Activated CD4-positive, alpha-beta T cell treated with anti-CD3 and anti-CD28 coated beads, Interleukin-2, Interleukin-4, amounts not matched to agents 100 ng/mL and 50 ng/mL, durations not matched to agents 16 hours and 8 hours (primary cell): ENCODE results near the gene FGFR2.

Experiments
- DNase-seq: peaks from one replicate; pipeline ENCODE4 v3.0.0-alpha.2; 2020; ENCODE audit warnings: low spot score

Gene FGFR2

DNA sequence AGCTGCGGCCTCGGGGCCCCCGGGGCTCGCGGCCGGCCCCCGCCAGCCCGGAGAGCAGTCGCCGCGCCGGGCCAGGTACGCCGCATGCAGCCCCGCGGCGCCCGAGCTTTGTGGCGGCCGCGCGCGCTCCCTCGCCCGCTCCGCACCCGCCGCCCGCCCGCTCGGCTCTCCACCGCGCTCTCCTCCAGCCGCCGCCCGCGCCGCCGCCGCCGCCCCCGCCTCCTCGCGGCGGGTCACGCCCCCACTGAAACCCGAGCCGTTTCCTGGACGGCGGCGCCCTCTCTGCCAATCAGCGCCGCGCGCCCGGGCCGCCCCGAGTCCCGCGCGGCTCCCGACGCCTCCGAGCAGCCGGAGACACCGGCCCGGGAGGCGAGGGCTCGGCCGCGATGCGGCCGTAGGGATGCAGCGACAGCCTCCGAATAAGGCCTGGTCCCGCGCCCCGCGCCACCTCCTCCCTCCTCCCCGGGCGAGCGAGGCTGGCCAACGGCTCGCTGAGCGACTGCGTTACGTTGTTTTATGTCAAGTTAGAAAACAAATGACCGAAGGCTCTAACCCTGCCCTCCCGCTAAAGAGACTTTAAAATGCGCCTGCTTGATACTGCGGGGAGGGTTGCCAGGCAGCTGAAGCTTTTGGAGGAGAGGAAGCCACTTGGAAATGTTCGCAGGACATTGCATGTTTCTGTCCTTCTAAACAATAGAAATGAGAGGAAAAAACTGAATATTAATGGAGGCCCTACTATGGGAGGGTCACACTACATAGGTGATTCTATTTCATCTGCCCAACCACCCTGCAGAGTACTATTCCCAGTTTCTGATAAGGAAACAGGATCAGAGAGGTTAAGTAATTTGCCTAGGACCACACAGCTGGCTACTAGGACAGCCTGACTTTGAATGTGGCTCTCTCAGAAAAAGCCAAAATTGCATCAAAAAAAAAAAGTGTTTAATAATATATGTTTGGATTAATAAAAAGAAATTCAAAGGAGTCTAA, at the start of gene FGFR2:
Gene FGFR2, minus strand, starts transcription at position 182 of the 987 bp plus-strand sequence. CDS start 4,627 bp downstream, outside the sequence.
- peak; percentile 40 for DNase-seq

DNA sequence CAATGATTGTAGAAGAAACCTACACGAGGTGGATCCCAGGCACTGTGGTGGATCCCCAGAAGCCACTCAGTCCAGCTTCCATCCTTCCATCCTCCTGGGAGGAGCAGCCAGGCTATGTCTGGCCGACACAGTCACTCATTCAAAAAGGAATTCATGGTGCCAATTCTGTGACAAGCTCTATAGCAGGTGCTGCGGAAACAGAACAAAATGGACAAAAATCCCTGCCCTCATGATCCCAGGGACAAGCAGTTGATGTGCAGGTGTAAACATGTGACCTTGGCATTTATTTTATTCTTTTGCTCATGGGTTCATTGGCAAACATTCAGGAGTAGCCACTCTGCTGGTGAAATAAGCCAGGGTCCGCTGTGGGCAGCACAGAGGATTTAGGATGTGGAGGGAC, 49.2 kb upstream of the FGFR2 start:
- DNase-seq, result no peak

DNA sequence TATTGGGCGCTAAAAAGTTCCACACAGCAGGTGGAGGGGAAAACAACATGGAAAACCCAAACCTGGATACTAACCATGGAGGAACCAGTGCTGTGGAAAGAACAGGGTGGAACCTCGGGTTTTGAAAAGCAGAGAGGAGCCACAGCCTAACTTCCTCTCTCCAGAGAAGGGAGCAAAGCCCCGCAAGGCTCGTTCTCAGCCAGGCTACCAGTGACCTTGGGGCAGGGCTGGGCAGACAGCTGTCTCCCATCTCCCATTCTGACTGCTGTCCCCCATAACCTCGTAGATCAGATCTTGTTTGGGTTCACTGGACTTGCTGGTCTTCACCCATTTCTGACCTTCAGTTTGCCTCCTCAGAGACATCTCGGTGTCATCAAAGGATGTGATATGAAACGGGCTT, 47.5 kb upstream of the FGFR2 start:
- DNase-seq, result no peak

GRCh38 chr10:121644501-121644900, 46.3 kb upstream of the FGFR2 start:
- no peak for DNase-seq

DNA sequence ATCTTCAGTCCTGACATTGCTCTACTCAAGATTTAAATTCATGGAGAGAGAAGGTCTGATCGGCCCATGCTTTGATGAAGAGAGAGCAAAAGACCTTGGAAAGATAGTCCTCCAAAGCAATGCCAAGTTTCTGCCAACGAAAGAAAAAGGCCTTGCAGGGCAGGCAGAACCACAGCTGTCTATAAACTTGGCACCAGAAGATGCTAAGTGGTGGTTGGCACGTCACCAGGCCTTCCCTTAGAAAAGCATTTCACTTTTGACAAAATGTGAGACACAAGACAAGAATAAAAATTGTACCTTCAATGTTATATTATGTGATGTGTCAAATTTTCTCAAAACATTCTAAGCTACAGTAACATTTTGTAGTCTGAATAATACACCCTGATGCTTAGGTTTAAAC, 42.0 kb upstream of the FGFR2 start:
- DNase-seq, result no peak

GRCh38 chr10:121639416-121639815, 41.2 kb upstream of the FGFR2 start:
- no peak for DNase-seq

GRCh38 chr10:121637437-121637836, 39.2 kb upstream of the FGFR2 start:
- DNase-seq, result no peak

DNA sequence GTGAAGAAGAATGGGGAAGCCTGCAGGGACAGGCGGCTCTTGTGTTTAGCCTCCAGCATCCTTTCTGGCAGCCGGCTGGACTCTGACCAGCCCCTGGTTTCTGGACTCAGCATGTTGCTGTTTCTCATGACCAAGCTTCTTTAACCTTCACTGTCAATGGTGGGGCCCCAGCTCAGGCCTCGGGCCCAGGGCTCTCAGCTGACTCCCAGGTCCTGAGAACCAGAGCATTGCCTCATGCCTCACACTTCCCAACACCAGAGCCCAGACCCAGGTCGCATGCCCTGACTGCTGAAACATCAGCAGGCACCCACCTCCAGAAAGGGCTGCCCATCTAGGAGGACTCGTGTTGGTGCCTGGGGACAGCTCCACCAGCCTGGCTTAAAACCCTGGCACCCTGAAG, 34.8 kb upstream of the FGFR2 start:
- DNase-seq, result no peak

- DNase-seq, result no peak
Measured at GRCh38 chr10:121631365-121632029, 33.3 kb upstream of the FGFR2 start.

DNA sequence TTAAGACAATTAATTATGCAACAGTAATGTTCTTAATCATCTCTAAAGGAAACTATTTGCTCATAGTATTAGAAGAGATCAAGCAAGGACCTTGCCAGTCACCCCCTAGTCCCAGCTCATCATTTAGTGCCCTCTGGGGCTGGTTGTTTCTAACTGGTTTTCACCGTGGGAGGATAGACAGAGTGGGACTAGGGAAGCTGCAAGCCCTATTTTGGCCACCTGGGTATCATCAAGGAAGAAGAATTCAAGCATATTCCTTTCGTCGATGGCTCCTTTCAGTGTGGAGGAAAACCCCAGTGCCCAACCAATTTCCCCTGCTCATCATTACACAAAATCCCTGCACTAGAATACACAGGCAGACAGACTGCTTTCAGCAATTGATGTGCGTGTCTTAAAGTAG, 30.6 kb upstream of the FGFR2 start:
- DNase-seq, result no peak

DNA sequence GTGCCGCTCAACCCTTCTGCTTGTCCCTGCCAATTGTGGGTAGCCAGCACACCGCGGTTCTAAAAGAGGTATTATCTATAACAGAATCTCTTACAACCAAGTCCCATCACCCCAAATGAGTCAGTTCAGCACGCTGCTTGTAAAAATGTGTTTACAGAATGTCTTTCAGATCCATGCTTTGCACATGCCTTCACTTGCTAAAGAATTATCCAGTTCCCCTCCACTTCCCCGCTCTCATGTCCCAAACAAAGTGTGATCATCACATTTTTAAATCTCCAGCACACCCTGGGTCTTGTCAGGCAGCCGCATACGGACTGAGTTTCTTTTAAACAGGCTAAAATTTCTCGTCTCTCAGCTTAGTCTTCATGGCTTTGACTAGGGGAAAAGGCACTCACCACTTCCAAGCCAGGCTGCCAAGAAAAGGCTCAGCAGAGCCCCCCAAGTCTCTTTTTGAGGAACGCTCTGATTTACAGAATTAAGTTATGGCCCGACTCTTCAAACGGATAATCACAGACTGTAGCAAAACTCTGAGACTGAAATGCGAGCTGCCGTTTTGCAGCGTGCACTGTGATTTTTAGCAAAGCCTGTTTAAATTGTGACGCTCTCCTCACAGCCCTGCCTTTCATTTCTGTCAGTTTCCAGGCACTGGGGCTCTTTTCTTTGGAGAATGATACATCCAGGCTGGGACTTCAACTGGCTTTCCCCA, 29.8 kb upstream of the FGFR2 start:
- DNase-seq, result no peak

DNA sequence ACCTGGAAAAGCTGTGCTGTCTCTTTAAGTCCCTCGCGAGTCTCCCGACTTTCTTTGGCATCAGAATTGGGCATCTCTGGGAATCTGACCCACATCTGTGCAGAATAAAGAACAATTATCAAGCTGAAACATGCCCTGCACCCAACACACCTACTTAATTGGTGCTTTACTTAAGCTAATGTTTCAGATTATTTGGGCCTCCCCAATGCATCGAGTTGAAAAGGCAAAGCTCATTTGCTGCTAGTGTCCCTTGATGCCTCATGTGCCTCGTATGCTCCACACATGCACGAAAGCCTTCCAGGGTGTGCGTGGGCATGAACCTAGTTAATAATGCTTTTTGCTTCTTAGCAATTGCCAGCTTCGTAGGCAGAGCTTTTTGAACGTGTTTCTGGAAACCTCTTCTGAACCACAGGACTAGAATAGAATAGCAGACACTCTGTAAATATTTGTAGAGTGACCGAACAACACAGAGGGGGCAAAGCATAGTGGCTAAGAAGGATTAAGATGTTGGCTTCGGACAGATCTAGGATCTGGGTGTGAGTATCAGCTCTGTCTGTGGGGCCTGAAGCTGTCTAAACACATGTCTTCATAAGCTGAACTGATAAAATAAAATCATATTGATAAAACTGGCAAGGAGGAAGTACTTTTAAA, 26.7 kb upstream of the FGFR2 start:
- no peak for DNase-seq

- no peak for DNase-seq
Measured at GRCh38 chr10:121618906-121619305, 20.7 kb upstream of the FGFR2 start.

- no peak for DNase-seq
Measured at GRCh38 chr10:121617176-121617575, 18.9 kb upstream of the FGFR2 start.

DNA sequence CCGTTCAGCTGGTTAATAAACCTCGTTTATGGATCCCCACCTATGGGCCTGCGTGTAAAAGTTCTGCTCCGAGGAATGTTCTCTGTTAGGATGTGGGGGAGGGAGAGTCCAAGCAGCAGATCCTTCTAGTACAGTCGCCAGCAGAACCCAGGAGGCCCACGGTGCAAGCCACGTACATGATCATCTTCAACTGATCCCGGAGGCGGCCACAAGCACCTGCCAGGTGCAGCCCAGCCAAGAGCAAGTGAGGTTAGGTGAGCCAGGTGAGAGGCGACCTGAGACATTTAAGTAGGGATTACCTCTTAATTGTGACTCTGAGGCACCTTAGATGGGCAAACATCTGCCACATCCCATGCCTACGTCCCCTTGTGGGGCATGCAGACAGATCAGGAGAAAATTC, 18.0 kb upstream of the FGFR2 start:
- no peak for DNase-seq

DNA sequence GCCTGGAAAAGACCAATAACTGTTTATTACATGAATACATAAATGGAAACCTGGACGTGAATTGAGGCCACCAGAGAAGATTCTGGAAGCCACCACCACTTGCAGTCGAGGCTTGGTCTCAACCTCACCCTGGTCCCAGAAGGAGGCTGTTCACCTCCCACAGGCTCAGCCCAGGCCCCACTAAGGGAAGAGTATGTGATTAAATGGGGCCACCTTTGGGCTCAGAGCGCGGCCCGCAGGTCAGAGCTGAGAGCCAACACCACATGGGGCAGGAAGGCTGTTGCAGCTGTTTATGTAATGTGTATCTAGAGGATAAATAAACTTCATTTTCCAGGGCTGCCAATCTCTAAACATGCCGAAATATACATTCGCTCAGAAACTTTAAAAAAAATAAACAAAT, 17.6 kb upstream of the FGFR2 start:
- DNase-seq, result no peak

DNA sequence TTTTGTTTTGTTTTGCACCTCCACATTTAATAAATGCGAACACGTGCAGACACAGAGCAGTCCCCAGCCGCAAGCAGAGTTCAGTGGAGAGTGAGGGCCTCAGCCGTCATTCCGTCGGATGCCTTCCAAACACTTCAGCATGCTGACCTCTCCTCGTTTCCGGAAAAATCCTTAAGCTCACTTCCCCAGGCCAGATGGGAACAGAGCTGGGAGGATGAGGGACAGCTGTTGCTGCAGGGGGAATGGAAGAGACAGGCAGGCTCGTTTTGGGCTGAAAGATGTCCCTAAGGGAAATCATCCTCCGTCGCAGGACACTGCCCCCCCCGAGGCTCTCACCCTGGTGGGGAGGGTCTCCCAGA, 17.2 kb upstream of the FGFR2 start:
- DNase-seq, result no peak

GRCh38 chr10:121614613-121615434, 16.6 kb upstream of the FGFR2 start:
- no peak for DNase-seq

DNA sequence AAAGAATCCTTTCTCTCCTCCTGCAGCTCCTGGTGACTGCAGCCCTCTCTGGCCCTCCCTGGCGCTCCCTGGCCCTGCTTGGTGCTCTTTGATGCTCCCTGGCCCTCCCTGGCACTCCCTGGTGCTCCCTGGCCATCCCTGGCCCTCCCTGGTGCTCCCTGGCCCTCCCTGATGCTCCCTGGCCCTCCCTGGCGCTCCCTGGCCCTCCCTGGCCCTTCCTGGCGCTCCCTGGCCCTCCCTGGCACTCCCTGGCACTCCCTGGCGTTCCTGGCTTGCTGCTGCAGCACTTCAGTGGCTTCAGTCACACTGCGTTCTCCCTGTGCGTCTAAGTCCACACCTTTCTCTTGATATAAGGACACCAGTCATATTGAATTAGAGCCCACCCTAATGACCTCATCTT, 15.2 kb upstream of the FGFR2 start:
- no peak for DNase-seq

GRCh38 chr10:121611393-121612159, 13.3 kb upstream of the FGFR2 start:
- DNase-seq, result no peak
